ENCODE data around the gene AUTS2. TPM values are rescaled to one million over a fixed set of nuclear protein-coding genes. Genes with fewer than 3 reads are reported as not detected.

Gene AUTS2
- polyA plus RNA-seq, 1 donor from 2014 or later = 97.3 TPM

DNA sequence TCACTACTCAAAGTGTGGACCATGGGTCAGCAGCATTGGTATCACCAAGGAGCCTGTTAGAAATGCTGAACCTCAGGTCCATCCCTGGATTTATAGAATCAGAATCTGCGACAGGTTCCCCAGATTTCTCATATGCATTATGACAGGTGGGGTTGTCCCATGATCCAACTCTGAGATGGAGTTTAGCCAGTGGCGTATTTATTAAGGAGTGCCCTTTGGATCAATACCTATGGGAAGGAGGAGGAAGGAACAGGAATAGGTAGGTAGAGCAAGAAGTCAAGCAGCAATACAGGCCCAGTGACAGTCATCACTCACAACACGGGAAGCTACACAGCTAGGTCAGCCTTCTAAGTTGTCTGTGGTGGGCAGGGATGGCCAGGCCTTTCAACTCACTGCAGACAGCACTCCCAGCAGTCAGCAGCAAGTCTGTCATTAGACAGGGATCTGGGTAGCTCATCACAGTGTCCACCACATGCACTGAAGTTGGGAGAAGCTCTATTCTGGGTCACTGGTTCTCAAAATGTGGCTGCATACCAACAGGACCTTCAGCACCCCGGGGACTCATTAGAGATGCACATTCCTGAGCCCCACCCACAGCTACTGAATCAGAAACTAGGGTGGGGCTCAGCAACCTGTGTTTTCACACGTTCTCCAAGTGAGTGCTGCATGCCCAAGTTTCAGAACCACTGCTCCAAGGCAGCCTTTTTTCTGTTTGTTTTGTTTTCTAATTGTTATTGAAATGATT lies 1001.3 kb downstream of the AUTS2 start:
- H3K9me2 ChIP-seq (ENCODE audit: insufficient read depth, low read length) = no peaks in the 10 kb centered on the region
- H2AFZ ChIP-seq (ENCODE audit: low read depth, low read length) = no peak overlapping the region
- no peaks in the 10 kb centered on the region for H3K27me3 ChIP-seq (ENCODE audit: insufficient read depth, low read depth, low read length)
- peaks cover 8% of the 10 kb centered on the region for H3K9me3 ChIP-seq (ENCODE audit: low read length)
- peak overlapping the region; percentile 87 for H3K27ac ChIP-seq (ENCODE audit: low read length)
- H4K20me1 ChIP-seq (ENCODE audit: insufficient read depth) = peaks cover 23% of the 10 kb centered on the region
- TF ChIP-seq EP300 (conservative IDR thresholded peaks at IDR 0.05; ENCODE audit: poor library complexity, severe bottlenecking) = no peak
- peak; percentile 7 for TF ChIP-seq POLR2AphosphoS5 (IDR thresholded peaks at IDR 0.05)
- no peaks in the 10 kb centered on the region for H3F3A ChIP-seq (ENCODE audit: insufficient read depth, low read length, poor library complexity, severe bottlenecking)
- peaks cover 18% of the 10 kb centered on the region for H3K36me3 ChIP-seq (ENCODE audit: insufficient read depth, low read length)
- H3K4me3 ChIP-seq (ENCODE audit: low read length) = peak overlapping the region; percentile 94
- H3K79me2 ChIP-seq (replicated peaks; ENCODE audit: insufficient read depth, low read length) = peaks cover 91% of the 10 kb centered on the region
- peak overlapping the region; percentile 95 for H3K4me2 ChIP-seq (ENCODE audit: low read length)
- peak overlapping the region; percentile 92 for H3K9ac ChIP-seq (ENCODE audit: low read length)

DNA sequence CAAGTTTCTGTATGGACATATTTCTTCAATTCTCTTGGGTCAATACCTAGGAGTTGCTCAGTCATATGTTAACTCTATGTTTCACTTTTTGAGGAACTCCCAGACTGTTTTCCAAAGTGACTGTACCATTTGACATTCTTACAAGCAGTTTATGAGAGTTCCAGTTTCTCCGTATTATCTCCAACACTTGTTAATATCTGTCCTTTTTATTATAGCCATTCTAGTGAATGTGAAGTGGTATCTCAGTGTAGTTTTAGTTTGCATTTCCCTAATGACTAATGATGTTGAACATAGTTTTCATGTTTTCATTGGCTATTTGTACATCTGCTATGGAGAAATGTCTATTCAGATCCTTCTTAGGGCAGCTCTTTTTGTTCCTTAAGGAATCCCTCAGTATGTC lies 1002.7 kb downstream of the AUTS2 start:
- TF ChIP-seq EP300 (conservative IDR thresholded peaks at IDR 0.05; ENCODE audit: poor library complexity, severe bottlenecking) (no peak), TAF1 (IDR thresholded peaks at IDR 0.05; ENCODE audit: low read depth) (no peak), EZH2 (IDR thresholded peaks at IDR 0.05; ENCODE audit: borderline replicate concordance, insufficient read depth, low read length, poor library complexity, severe bottlenecking) (no peak), POLR2AphosphoS5 (IDR thresholded peaks at IDR 0.05) (no peak), MXI1 (conservative IDR thresholded peaks at IDR 0.05; ENCODE audit: poor library complexity, severe bottlenecking) (no peak), SMC3 (conservative IDR thresholded peaks at IDR 0.05; ENCODE audit: poor library complexity) (no peak)
- TF ChIP-seq, protein P1, sequence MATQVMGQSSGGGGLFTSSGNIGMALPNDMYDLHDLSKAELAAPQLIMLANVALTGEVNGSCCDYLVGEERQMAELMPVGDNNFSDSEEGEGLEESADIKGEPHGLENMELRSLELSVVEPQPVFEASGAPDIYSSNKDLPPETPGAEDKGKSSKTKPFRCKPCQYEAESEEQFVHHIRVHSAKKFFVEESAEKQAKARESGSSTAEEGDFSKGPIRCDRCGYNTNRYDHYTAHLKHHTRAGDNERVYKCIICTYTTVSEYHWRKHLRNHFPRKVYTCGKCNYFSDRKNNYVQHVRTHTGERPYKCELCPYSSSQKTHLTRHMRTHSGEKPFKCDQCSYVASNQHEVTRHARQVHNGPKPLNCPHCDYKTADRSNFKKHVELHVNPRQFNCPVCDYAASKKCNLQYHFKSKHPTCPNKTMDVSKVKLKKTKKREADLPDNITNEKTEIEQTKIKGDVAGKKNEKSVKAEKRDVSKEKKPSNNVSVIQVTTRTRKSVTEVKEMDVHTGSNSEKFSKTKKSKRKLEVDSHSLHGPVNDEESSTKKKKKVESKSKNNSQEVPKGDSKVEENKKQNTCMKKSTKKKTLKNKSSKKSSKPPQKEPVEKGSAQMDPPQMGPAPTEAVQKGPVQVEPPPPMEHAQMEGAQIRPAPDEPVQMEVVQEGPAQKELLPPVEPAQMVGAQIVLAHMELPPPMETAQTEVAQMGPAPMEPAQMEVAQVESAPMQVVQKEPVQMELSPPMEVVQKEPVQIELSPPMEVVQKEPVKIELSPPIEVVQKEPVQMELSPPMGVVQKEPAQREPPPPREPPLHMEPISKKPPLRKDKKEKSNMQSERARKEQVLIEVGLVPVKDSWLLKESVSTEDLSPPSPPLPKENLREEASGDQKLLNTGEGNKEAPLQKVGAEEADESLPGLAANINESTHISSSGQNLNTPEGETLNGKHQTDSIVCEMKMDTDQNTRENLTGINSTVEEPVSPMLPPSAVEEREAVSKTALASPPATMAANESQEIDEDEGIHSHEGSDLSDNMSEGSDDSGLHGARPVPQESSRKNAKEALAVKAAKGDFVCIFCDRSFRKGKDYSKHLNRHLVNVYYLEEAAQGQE (IDR thresholded peaks at IDR 0.05; ENCODE audit: borderline replicate concordance) = no peak
- no peak overlapping the region for H3K27ac ChIP-seq (ENCODE audit: low read length)
- peaks cover 8% of the 10 kb centered on the region for H3K9me3 ChIP-seq (ENCODE audit: low read length)
- H3K4me3 ChIP-seq (ENCODE audit: low read length) = peak overlapping the region; percentile 94
- no peak overlapping the region for H2AFZ ChIP-seq (ENCODE audit: low read depth, low read length)
- no peaks in the 10 kb centered on the region for H3K27me3 ChIP-seq (ENCODE audit: insufficient read depth, low read depth, low read length)
- no peaks in the 10 kb centered on the region for H3F3A ChIP-seq (ENCODE audit: insufficient read depth, low read length, poor library complexity, severe bottlenecking)
- H3K79me2 ChIP-seq (replicated peaks; ENCODE audit: insufficient read depth, low read length) = peaks cover 99% of the 10 kb centered on the region
- no peak overlapping the region for H3K9ac ChIP-seq (ENCODE audit: low read length)
- no peaks in the 10 kb centered on the region for H3K9me2 ChIP-seq (ENCODE audit: insufficient read depth, low read length)
- peaks cover 18% of the 10 kb centered on the region for H3K36me3 ChIP-seq (ENCODE audit: insufficient read depth, low read length)
- H3K4me2 ChIP-seq (ENCODE audit: low read length) = peak overlapping the region; percentile 15
- H4K20me1 ChIP-seq (ENCODE audit: insufficient read depth) = peaks cover 23% of the 10 kb centered on the region

DNA sequence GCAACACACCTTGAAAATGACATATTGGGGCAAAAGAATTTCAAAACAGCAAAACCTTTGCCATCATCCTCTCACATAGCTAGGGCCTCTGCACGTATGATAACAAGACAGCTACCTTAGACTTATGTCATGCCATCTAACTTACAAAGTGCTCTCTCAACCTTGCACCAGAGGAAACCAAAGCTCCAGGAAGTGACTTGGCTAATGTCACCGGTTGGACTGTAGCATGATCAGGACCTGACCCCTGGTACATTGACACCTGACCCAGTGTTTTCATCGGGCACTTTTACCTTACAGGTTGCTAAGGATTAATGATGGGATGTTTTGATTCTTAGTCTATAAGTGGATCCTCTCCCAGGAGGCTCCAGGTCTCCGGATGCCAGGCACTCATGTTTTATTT lies 1003.8 kb downstream of the AUTS2 start:
- Histone ChIP-seq H3K9me2 (ENCODE audit: insufficient read depth, low read length) (no peaks in the 10 kb centered on the region), H3K36me3 (ENCODE audit: insufficient read depth, low read length) (peaks cover 18% of the 10 kb centered on the region), H3K4me2 (ENCODE audit: low read length) (no peak overlapping the region), H3K27me3 (ENCODE audit: insufficient read depth, low read depth, low read length) (no peaks in the 10 kb centered on the region), H2AFZ (ENCODE audit: low read depth, low read length) (no peak overlapping the region), H3K9me3 (ENCODE audit: low read length) (peaks cover 8% of the 10 kb centered on the region), H3K27ac (ENCODE audit: low read length) (no peak overlapping the region), H3K9ac (ENCODE audit: low read length) (no peak overlapping the region), H3K4me3 (ENCODE audit: low read length) (peak overlapping the region; percentile 94), H3K79me2 (replicated peaks; ENCODE audit: insufficient read depth, low read length) (peaks cover 100% of the 10 kb centered on the region), H4K20me1 (ENCODE audit: insufficient read depth) (peaks cover 23% of the 10 kb centered on the region), H3F3A (ENCODE audit: insufficient read depth, low read length, poor library complexity, severe bottlenecking) (no peaks in the 10 kb centered on the region)
- TF ChIP-seq EP300 (conservative IDR thresholded peaks at IDR 0.05; ENCODE audit: poor library complexity, severe bottlenecking) (no peak), SMC3 (conservative IDR thresholded peaks at IDR 0.05; ENCODE audit: poor library complexity) (no peak), POLR2AphosphoS5 (IDR thresholded peaks at IDR 0.05) (no peak)
- TF ChIP-seq, protein P2, sequence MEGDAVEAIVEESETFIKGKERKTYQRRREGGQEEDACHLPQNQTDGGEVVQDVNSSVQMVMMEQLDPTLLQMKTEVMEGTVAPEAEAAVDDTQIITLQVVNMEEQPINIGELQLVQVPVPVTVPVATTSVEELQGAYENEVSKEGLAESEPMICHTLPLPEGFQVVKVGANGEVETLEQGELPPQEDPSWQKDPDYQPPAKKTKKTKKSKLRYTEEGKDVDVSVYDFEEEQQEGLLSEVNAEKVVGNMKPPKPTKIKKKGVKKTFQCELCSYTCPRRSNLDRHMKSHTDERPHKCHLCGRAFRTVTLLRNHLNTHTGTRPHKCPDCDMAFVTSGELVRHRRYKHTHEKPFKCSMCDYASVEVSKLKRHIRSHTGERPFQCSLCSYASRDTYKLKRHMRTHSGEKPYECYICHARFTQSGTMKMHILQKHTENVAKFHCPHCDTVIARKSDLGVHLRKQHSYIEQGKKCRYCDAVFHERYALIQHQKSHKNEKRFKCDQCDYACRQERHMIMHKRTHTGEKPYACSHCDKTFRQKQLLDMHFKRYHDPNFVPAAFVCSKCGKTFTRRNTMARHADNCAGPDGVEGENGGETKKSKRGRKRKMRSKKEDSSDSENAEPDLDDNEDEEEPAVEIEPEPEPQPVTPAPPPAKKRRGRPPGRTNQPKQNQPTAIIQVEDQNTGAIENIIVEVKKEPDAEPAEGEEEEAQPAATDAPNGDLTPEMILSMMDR (IDR thresholded peaks at IDR 0.05; ENCODE audit: poor library complexity, severe bottlenecking) = no peak
